GM23338 (cell line): ENCODE measurements around the gene SPTB. TPM values are rescaled to one million over a fixed set of nuclear protein-coding genes. Genes with fewer than 3 reads are reported as not detected.
A peak's percentile ranks its signal among the peaks of the same experiment; 100 is the strongest.

ENCODE experiments used
- ATAC-seq: fragments of 200-7000 bp; cut with Tn5 transposase; 3 replicates; pipeline ENCODE4 v1.9.1; 2020
- DNase-seq: peaks from one replicate; pipeline ENCODE4 v3.0.0-alpha.2; 2015; ENCODE audit warnings: low spot score
- H2AFZ ChIP-seq: fragments of 200-600 bp; sonication (generic); 2 replicates; pipeline ENCODE4 v1.8.0; 2016; ENCODE audit warnings: antibody characterized with exemption, mild to moderate bottlenecking, moderate library complexity
- H3F3A ChIP-seq: fragments of 200-600 bp; sonication (generic); replicated peaks from 2 replicates; pipeline ENCODE4 v1.8.0; 2017; ENCODE audit warnings: antibody characterized with exemption, mixed run types, low read depth
- H3K27ac ChIP-seq: fragments of 200-600 bp; sonication (generic); 2 replicates; pipeline ENCODE4 v1.6.1; 2016; ENCODE audit warnings: low read depth
- H3K27me3 ChIP-seq: fragments of 200-600 bp; sonication (generic); 2 replicates; pipeline ENCODE4 v1.8.0; 2016; ENCODE audit warnings: mild to moderate bottlenecking, mixed run types, moderate library complexity; ENCODE audit not compliant: insufficient read depth
- H3K36me3 ChIP-seq: fragments of 200-600 bp; sonication (generic); 2 replicates; pipeline ENCODE4 v1.8.0; 2016; ENCODE audit warnings: mild to moderate bottlenecking; ENCODE audit not compliant: insufficient read depth
- H3K4me1 ChIP-seq: fragments of 200-600 bp; sonication (generic); 2 replicates; pipeline ENCODE4 v1.8.0; 2016; ENCODE audit warnings: mild to moderate bottlenecking, moderate library complexity; ENCODE audit not compliant: insufficient read depth
- H3K4me2 ChIP-seq: fragments of 200-600 bp; sonication (generic); 2 replicates; pipeline ENCODE4 v1.7.1; 2017; ENCODE audit warnings: mixed run types
- H3K4me3 ChIP-seq: fragments of 200-600 bp; sonication (generic); 2 replicates; pipeline ENCODE4 v1.6.1; 2016; ENCODE audit warnings: mixed run types
- H3K79me2 ChIP-seq: fragments of 200-600 bp; sonication (generic); replicated peaks from 2 replicates; pipeline ENCODE4 v1.8.0; 2017; ENCODE audit warnings: mild to moderate bottlenecking; ENCODE audit not compliant: insufficient read depth
- H3K9me2 ChIP-seq: fragments of 200-600 bp; sonication (generic); 2 replicates; pipeline ENCODE4 v1.8.0; 2017; ENCODE audit not compliant: insufficient read depth
- H4K20me1 ChIP-seq: fragments of 200-600 bp; sonication (generic); replicated peaks from 2 replicates; pipeline ENCODE4 v1.8.0; 2017; ENCODE audit warnings: mild to moderate bottlenecking; ENCODE audit not compliant: insufficient read depth
- H3K27ac Mint-ChIP-seq: 2 replicates; pipeline ENCODE4 v1.8.0; 2020; ENCODE audit warnings: inconsistent platforms, mild to moderate bottlenecking, moderate library complexity, mixed read lengths
- H3K27me3 Mint-ChIP-seq: 3 replicates; pipeline ENCODE4 v1.8.0; 2022; ENCODE audit warnings: low read depth, mild to moderate bottlenecking, moderate library complexity, mixed read lengths, inconsistent platforms; ENCODE audit not compliant: insufficient read depth, poor library complexity
- H3K36me3 Mint-ChIP-seq: 3 replicates; pipeline ENCODE4 v1.8.0; 2021; ENCODE audit warnings: low read depth, mild to moderate bottlenecking, inconsistent platforms, moderate library complexity, mixed read lengths
- H3K4me1 Mint-ChIP-seq: 3 replicates; pipeline ENCODE4 v1.8.0; 2020; ENCODE audit warnings: mild to moderate bottlenecking, inconsistent platforms, mixed read lengths
- H3K4me3 Mint-ChIP-seq: 3 replicates; pipeline ENCODE4 v1.8.0; 2021; ENCODE audit warnings: moderate library complexity, mild to moderate bottlenecking, inconsistent platforms, mixed read lengths
- H3K9me3 Mint-ChIP-seq: 3 replicates; pipeline ENCODE4 v1.8.0; 2020; ENCODE audit warnings: moderate library complexity, mild to moderate bottlenecking, inconsistent platforms, mixed read lengths
- CREB1 ChIP-seq: fragments of 250-450 bp; sonication (Bioruptor Pico); IDR thresholded peaks from 2 replicates; pipeline ENCODE4 v1.5.0; 2020; ENCODE audit warnings: low read depth, mild to moderate bottlenecking, moderate library complexity
- EZH2 ChIP-seq: fragments of 200-600 bp; sonication (generic); IDR thresholded peaks from one replicate; pipeline ENCODE4 v1.8.0; 2017; ENCODE audit warnings: antibody characterized with exemption, mild to moderate bottlenecking, low read depth; ENCODE audit not compliant: unreplicated experiment
- JUNB ChIP-seq: IDR thresholded peaks from one replicate; pipeline ENCODE4 v1.6.1; 2016; ENCODE audit warnings: antibody characterized with exemption; ENCODE audit not compliant: unreplicated experiment
- NANOG ChIP-seq: IDR thresholded peaks from 2 replicates; pipeline ENCODE4 v1.6.1; 2016; ENCODE audit warnings: antibody characterized with exemption, borderline replicate concordance
- POLR2AphosphoS5 ChIP-seq: IDR thresholded peaks from 2 replicates; pipeline ENCODE4 v1.6.1; 2016; ENCODE audit warnings: antibody characterized with exemption, low read depth
- polyA plus RNA-seq: library from polyadenylated mRNA; unstranded; fragments of >200 nt; fragmentation: Nextera tagmentation; extraction: Ambion mirVana; gene quantifications from 2 replicates; pipeline ENCODE4 v1.2.1, GENCODE V29; 2016
- total RNA-seq: library from RNA; depleted of rRNA; stranded (reverse); fragments of >200 nt; shearing (Covaris generic); gene quantifications from 2 replicates; pipeline ENCODE4 v1.2.3, GENCODE V29; 2014
- TF ChIP-seq, protein P1 (sequence below): fragments of 250-450 bp; sonication (Bioruptor Pico); IDR thresholded peaks from 2 replicates; pipeline ENCODE4 v1.5.0; 2020; ENCODE audit warnings: mild to moderate bottlenecking, moderate library complexity

Gene SPTB
- total and polyA plus RNA-seq, 2 experiments from 2014 or later = 1.1 to 1.9 TPM

DNA sequence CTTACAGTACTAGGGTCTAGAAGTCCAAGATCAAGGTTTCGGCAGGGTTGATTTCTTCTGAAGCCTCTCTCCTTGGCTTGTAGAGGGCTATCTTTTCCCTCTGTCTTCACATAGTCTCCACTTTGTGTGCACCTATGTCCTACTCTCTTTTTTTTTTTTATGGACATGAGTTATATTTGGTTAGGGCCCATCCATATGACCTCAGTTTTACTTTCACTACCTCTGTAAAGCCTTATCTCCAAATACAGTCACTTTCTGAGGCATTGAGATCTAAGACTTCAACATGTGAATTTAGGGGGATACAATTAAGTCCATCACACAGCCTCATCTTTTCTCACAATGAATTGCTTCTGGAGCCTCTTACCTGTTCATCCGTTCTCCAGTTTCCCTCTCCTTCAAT, 5.9 kb upstream of the SPTB start (continued):
- TF ChIP-seq, protein P1, sequence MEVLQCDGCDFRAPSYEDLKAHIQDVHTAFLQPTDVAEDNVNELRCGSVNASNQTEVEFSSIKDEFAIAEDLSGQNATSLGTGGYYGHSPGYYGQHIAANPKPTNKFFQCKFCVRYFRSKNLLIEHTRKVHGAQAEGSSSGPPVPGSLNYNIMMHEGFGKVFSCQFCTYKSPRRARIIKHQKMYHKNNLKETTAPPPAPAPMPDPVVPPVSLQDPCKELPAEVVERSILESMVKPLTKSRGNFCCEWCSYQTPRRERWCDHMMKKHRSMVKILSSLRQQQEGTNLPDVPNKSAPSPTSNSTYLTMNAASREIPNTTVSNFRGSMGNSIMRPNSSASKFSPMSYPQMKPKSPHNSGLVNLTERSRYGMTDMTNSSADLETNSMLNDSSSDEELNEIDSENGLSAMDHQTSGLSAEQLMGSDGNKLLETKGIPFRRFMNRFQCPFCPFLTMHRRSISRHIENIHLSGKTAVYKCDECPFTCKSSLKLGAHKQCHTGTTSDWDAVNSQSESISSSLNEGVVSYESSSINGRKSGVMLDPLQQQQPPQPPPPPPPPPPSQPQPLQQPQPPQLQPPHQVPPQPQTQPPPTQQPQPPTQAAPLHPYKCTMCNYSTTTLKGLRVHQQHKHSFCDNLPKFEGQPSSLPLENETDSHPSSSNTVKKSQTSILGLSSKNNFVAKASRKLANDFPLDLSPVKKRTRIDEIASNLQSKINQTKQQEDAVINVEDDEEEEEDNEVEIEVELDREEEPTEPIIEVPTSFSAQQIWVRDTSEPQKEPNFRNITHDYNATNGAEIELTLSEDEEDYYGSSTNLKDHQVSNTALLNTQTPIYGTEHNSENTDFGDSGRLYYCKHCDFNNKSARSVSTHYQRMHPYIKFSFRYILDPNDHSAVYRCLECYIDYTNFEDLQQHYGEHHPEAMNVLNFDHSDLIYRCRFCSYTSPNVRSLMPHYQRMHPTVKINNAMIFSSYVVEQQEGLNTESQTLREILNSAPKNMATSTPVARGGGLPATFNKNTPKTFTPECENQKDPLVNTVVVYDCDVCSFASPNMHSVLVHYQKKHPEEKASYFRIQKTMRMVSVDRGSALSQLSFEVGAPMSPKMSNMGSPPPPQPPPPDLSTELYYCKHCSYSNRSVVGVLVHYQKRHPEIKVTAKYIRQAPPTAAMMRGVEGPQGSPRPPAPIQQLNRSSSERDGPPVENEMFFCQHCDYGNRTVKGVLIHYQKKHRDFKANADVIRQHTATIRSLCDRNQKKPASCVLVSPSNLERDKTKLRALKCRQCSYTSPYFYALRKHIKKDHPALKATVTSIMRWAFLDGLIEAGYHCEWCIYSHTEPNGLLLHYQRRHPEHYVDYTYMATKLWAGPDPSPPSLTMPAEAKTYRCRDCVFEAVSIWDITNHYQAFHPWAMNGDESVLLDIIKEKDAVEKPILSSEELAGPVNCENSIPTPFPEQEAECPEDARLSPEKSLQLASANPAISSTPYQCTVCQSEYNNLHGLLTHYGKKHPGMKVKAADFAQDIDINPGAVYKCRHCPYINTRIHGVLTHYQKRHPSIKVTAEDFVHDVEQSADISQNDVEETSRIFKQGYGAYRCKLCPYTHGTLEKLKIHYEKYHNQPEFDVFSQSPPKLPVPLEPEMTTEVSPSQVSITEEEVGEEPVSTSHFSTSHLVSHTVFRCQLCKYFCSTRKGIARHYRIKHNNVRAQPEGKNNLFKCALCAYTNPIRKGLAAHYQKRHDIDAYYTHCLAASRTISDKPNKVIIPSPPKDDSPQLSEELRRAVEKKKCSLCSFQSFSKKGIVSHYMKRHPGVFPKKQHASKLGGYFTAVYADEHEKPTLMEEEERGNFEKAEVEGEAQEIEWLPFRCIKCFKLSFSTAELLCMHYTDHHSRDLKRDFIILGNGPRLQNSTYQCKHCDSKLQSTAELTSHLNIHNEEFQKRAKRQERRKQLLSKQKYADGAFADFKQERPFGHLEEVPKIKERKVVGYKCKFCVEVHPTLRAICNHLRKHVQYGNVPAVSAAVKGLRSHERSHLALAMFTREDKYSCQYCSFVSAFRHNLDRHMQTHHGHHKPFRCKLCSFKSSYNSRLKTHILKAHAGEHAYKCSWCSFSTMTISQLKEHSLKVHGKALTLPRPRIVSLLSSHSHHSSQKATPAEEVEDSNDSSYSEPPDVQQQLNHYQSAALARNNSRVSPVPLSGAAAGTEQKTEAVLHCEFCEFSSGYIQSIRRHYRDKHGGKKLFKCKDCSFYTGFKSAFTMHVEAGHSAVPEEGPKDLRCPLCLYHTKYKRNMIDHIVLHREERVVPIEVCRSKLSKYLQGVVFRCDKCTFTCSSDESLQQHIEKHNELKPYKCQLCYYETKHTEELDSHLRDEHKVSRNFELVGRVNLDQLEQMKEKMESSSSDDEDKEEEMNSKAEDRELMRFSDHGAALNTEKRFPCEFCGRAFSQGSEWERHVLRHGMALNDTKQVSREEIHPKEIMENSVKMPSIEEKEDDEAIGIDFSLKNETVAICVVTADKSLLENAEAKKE (CRISPR knock-in tag) = no peak
- TF ChIP-seq NANOG (no peak), JUNB (no peak)

DNA sequence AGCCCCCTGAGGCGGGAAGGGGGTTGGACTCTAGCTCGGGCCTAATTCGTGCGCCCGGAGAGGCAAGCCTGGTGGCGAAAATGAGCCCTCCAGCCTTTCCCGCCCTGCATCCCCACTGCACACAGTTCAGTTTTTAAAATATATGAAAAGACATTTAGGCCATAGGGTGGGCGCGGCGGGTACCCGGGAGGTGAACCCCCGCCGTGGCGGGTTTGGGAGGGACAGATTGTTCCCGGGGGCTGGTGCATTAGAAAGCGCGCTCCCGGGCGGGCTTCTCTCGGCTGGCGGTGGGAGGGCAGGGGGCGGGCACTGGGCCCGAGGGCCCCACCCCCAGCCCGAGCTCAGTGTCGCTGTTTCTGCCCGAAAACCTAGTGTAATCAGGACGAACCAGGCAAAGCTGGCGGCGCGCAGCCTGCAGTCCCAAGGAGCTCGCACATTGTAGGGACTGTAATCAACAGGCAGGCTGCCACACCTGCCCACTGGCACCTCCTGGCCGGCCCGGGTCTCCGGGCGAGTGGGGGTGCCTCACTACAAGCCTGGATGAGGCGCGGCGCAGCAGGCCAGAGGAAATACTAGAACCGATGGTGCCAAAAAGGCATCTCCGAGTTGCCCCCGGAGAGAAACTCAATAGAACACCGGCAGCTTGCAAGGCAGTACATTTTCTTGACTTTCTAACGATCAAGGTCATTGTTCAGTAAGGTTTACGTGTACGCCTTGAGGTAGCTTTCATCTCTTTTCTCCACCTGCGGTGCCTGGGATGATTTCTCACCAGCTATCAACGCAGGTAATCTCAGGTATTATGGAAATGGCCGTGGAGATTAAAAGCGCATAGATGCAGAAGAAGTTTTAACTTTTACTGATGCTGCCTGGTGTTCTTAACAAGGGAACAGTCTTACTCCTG, 764 bp upstream of the SPTB start:
- H3K4me2 ChIP-seq = peak overlapping the region; percentile 89
- H3K27me3 Mint-ChIP-seq = peaks cover 36% of the 10 kb centered on the region
- H3K36me3 ChIP-seq = no peaks in the 10 kb centered on the region
- no peaks in the 10 kb centered on the region for H3K9me2 ChIP-seq
- peaks cover 68% of the 10 kb centered on the region for H3K27me3 ChIP-seq
- no peak overlapping the region for H3K27ac ChIP-seq
- ATAC-seq (peak; percentile 84), DNase-seq (peak; percentile 88)
- H3K9me3 Mint-ChIP-seq = no peaks in the 10 kb centered on the region
- no peaks in the 10 kb centered on the region for H3K79me2 ChIP-seq
- H3K36me3 Mint-ChIP-seq = no peaks in the 10 kb centered on the region
- peaks cover 8% of the 10 kb centered on the region; the same call in 1 of the 2 replicates for H3K4me1 ChIP-seq
- peak overlapping the region; percentile 71; the same call in 1 of the 2 replicates for H3K27ac Mint-ChIP-seq
- H3F3A ChIP-seq = 0 out of 2 replicates have a peak, but pooled peaks cover 3% of the 10 kb centered on the region
- peak overlapping the region; percentile 87 for H3K4me3 Mint-ChIP-seq
- peak overlapping the region; percentile 100 for H2AFZ ChIP-seq
- H4K20me1 ChIP-seq = no peaks in the 10 kb centered on the region
- H3K4me3 ChIP-seq = peak overlapping the region; percentile 96
- H3K4me1 Mint-ChIP-seq = peaks cover 16% of the 10 kb centered on the region; the same call in 2 of the 3 replicates
- TF ChIP-seq, protein P1 (CRISPR knock-in tag) = no peak
- TF ChIP-seq CREB1 (CRISPR knock-in tag) = no peak
- TF ChIP-seq POLR2AphosphoS5 = peak; percentile 54
- TF ChIP-seq EZH2 = peak; percentile 44
